DMS53 treated with DMSO at 0.1 percent for 48 hours (cell line): ENCODE measurements around the gene C22orf23.

Source experiments
- DNase-seq: peaks from one replicate; lab custom pipeline; 2025; ENCODE audit not compliant: unreplicated experiment; lab: John Stamatoyannopoulos, UW

C22orf23 gene

GRCh38 chr22:37905534-37906363 lies 47.7 kb downstream of the C22orf23 start, which contains the start of gene MICALL1:
Gene MICALL1 (plus strand): TSS chr22:37906297. CDS start chr22:37906423, 126 bp downstream.
- no peak for DNase-seq

- DNase-seq, result no peak
Measured at GRCh38 chr22:37904572-37905533, 48.5 kb downstream of the C22orf23 start.

GRCh38 chr22:37898441-37899181 lies 54.8 kb downstream of the C22orf23 start:
- no peak for DNase-seq

GRCh38 chr22:37897807-37898206 lies 55.6 kb downstream of the C22orf23 start:
- no peak for DNase-seq

GRCh38 chr22:37896939-37897338 lies 56.5 kb downstream of the C22orf23 start:
- DNase-seq, result no peak

- DNase-seq, result peak; percentile 45
Measured at GRCh38 chr22:37896181-37896592, 57.2 kb downstream of the C22orf23 start.

- DNase-seq, result no peak
Measured at GRCh38 chr22:37894939-37895670, 58.3 kb downstream of the C22orf23 start.

GRCh38 chr22:37893583-37893983 lies 59.8 kb downstream of the C22orf23 start:
- DNase-seq, result no peak
